GM12878 (cell line): ENCODE measurements around the gene ZNF212. TPM values are rescaled to one million over a fixed set of nuclear protein-coding genes. Genes with fewer than 3 reads are reported as not detected.

Source experiments
- ATAC-seq: fragments of 200-7000 bp; cut with Tn5 transposase; 3 replicates; pipeline ENCODE4 v1.9.1; 2020; ENCODE audit warnings: mild to moderate bottlenecking, moderate library complexity
- Bru-seq: library from RNA; stranded (reverse); fragments of 400-500 nt; gene quantifications from one replicate; lab custom pipeline; 2021; lab: Mats Ljungman, UMichigan
- BruChase-seq, 2 experiments: library from RNA; stranded (reverse); fragments of 400-500 nt; gene quantifications; one replicate each; lab custom pipeline; 2021; lab: Mats Ljungman, UMichigan
- BruUV-seq: library from RNA; stranded (reverse); fragments of 400-500 nt; replicated peaks from 2 replicates; lab custom pipeline; 2021; lab: Mats Ljungman, UMichigan
- CTCF ChIA-PET: fragments of 300-600 bp; sonication (Branson Sonifier 250); formaldehyde crosslinking; extraction: SDS; loops from one replicate; lab custom pipeline; 2021; ENCODE audit warnings: inconsistent platforms; lab: Yijun Ruan, JAX
- POLR2A ChIA-PET: fragments of 350-600 bp; formaldehyde crosslinking; extraction: SDS; loops from one replicate; lab custom pipeline; 2021; ENCODE audit warnings: inconsistent platforms; lab: Charles Lee
- RAD21 ChIA-PET: fragments of 300-600 bp; sonication (Branson Sonifier 250); formaldehyde crosslinking; loops from one replicate; lab custom pipeline; 2023; ENCODE audit warnings: antibody characterized with exemption; ENCODE audit not compliant: unreplicated experiment; lab: Charles Lee
- SMC1A ChIA-PET: fragments of 300-600 bp; sonication (Branson Sonifier 250); formaldehyde crosslinking; loops from one replicate; lab custom pipeline; 2023; ENCODE audit not compliant: unreplicated experiment, uncharacterized antibody; lab: Charles Lee
- DNase-seq: peaks from one replicate; pipeline ENCODE4 v3.0.0-alpha.2; 2011; ENCODE audit warnings: low read depth, low spot score
- FAIRE-seq: peaks from 3 replicates; lab custom pipeline; 2011; peaks lifted over from hg19 to GRCh38; lab: Jason Lieb, UNC
- H2AFZ ChIP-seq: 2 replicates; pipeline ENCODE4 v1.6.0; 2011; ENCODE audit warnings: low read depth, low read length, control low read depth; ENCODE audit not compliant: control insufficient read depth
- H3K27ac ChIP-seq: 2 replicates; pipeline ENCODE4 v1.5.1; 2011; ENCODE audit warnings: control low read depth; ENCODE audit not compliant: control insufficient read depth, insufficient read depth
- H3K27me3 ChIP-seq, 2 experiments: replicated peaks in 1 of 2; 2 replicates each; pipeline versions ENCODE4 v1.6.0 to v1.6.1; 2011; ENCODE audit warnings: low read length in 1 of 2; ENCODE audit not compliant: control insufficient read depth in 2 of 2, insufficient read depth in 2 of 2
- H3K36me3 ChIP-seq, 2 experiments: 2 replicates each; pipeline ENCODE4 v1.5.1; 2011; ENCODE audit warnings: low read length in 1 of 2; ENCODE audit not compliant: control insufficient read depth in 2 of 2, insufficient read depth in 2 of 2
- H3K4me1 ChIP-seq: 2 replicates; pipeline ENCODE4 v1.6.1; 2011; ENCODE audit warnings: mild to moderate bottlenecking, low read length, moderate library complexity, mixed read lengths; ENCODE audit not compliant: control insufficient read depth, insufficient read depth
- H3K4me2 ChIP-seq: 2 replicates; pipeline ENCODE4 v1.6.0; 2011; ENCODE audit warnings: control low read depth; ENCODE audit not compliant: control insufficient read depth, insufficient read depth
- H3K4me3 ChIP-seq: fragments of 200-600 bp; sonication (generic); 2 replicates; pipeline ENCODE4 v1.5.1; 2016
- H3K79me2 ChIP-seq: 2 replicates; pipeline ENCODE4 v1.6.0; 2011; ENCODE audit warnings: low read length; ENCODE audit not compliant: control insufficient read depth, insufficient read depth
- H3K9ac ChIP-seq: 2 replicates; pipeline ENCODE4 v1.8.0; 2011; ENCODE audit warnings: low read length, control low read depth, mixed read lengths; ENCODE audit not compliant: control insufficient read depth, insufficient read depth
- H3K9me3 ChIP-seq: replicated peaks from 3 replicates; pipeline ENCODE4 v1.5.1; 2011; ENCODE audit warnings: mild to moderate bottlenecking, low read length; ENCODE audit not compliant: control insufficient read depth, insufficient read depth
- H4K20me1 ChIP-seq: 2 replicates; pipeline ENCODE4 v1.6.0; 2011; ENCODE audit not compliant: control insufficient read depth, insufficient read depth
- ASH2L ChIP-seq: fragments of 300-600, 200-600 bp; sonication (generic); IDR thresholded peaks from 2 replicates; pipeline ENCODE4 v1.6.1; 2017; ENCODE audit warnings: low read depth, mild to moderate bottlenecking, borderline replicate concordance
- ATF7 ChIP-seq: fragments of 450-650 bp; IDR thresholded peaks from 2 replicates; pipeline ENCODE4 v1.6.1; 2016; ENCODE audit warnings: low read depth, mild to moderate bottlenecking
- CEBPB ChIP-seq, 2 experiments: fragments of 150-350 bp in 1 of 2; IDR thresholded peaks; 2 replicates each; pipeline ENCODE4 v1.6.1; 2012 to 2014; ENCODE audit warnings: low read depth in 2 of 2, low read length in 2 of 2, borderline replicate concordance in 1 of 2, inconsistent platforms in 1 of 2
- CREB1 ChIP-seq: IDR thresholded peaks from 2 replicates; pipeline ENCODE4 v1.6.1; 2012; ENCODE audit warnings: low read depth, mild to moderate bottlenecking, inconsistent platforms
- E2F8 ChIP-seq: fragments of 450-650 bp; IDR thresholded peaks from 2 replicates; pipeline ENCODE4 v1.6.1; 2018; ENCODE audit warnings: mild to moderate bottlenecking, low read depth, moderate library complexity; ENCODE audit not compliant: partially characterized antibody
- FOXK2 ChIP-seq: fragments of 450-650 bp; IDR thresholded peaks from 2 replicates; pipeline ENCODE4 v1.6.1; 2017; ENCODE audit warnings: mild to moderate bottlenecking, moderate library complexity
- HSF1 ChIP-seq: fragments of 150-350 bp; IDR thresholded peaks from 2 replicates; pipeline ENCODE4 v1.6.1; 2014; ENCODE audit warnings: mild to moderate bottlenecking, low read depth, low read length
- LARP7 ChIP-seq: fragments of 450-650 bp; IDR thresholded peaks from 2 replicates; pipeline ENCODE4 v1.6.1; 2017; ENCODE audit warnings: mild to moderate bottlenecking
- MXI1 ChIP-seq: fragments of 150-350 bp; IDR thresholded peaks from 2 replicates; pipeline ENCODE4 v1.6.1; 2011; ENCODE audit warnings: low read depth, mild to moderate bottlenecking, inconsistent platforms, low read length, improper control_type of control experiment
- RBBP5 ChIP-seq: fragments of 200-600 bp; sonication (generic); conservative IDR thresholded peaks from 2 replicates; pipeline ENCODE4 v1.6.1; 2016
- SMAD5 ChIP-seq: IDR thresholded peaks from 2 replicates; pipeline ENCODE4 v1.6.1; 2016; ENCODE audit warnings: antibody characterized with exemption, low read depth
- SUPT20H ChIP-seq: IDR thresholded peaks from 2 replicates; pipeline ENCODE4 v1.6.1; 2011; ENCODE audit warnings: low read depth, mild to moderate bottlenecking, low read length, moderate library complexity, borderline replicate concordance; ENCODE audit not compliant: control insufficient read depth
- TBL1XR1 ChIP-seq: IDR thresholded peaks from 2 replicates; pipeline ENCODE4 v1.6.1; 2012; ENCODE audit warnings: low read depth, low read length, improper control_type of control experiment
- TCF12 ChIP-seq: IDR thresholded peaks from 2 replicates; pipeline ENCODE4 v1.6.1; 2011; ENCODE audit warnings: low read depth, mild to moderate bottlenecking, low read length
- WGBS: methylation state at CpG from one replicate; pipeline ENCODE4 v1.1.6; 2016; ENCODE audit warnings: low lambda C conversion rate; ENCODE audit not compliant: insufficient replicate concordance, insufficient coverage; ENCODE audit errors: missing lambda C conversion rate; 5-methylcytosine and 5-hydroxymethylcytosine counted together
- in situ Hi-C: fragments of 300-500 bp; cut with MboI; formaldehyde crosslinking; loops from 9 replicates; pipeline ENCODE4 v1.14.3; 2018; ENCODE audit warnings: mixed read lengths
- intact Hi-C: fragments of 100-400 bp; cut with micrococcal nuclease; formaldehyde crosslinking; loops from one replicate; pipeline ENCODE4 v1.14.2; 2022; ENCODE audit not compliant: unreplicated experiment
- long read RNA-seq, 2 experiments: library from polyadenylated mRNA; unstranded; transcript quantifications; one replicate each; pipeline ENCODE4 v2.0.0, GENCODE V29; 2019 to 2020
- polyA minus RNA-seq, 3 experiments: library from RNA; depleted of rRNA, polyadenylated mRNA; stranded (reverse); fragments of >200 nt; gene quantifications; 2 replicates each; pipeline ENCODE4 v1.2.3, GENCODE V29; 2011
- polyA plus RNA-seq, 11 experiments: library from polyadenylated mRNA; depleted of rRNA in 4 of 11; unstranded in 6 of 11; stranded (reverse) in 5 of 11; fragments of >200 nt; fragmentation: Nextera tagmentation in 4 of 11; fragmentation: Illumina TruSeq in 1 of 11; extraction: Ambion mirVana in 4 of 11; extraction: Trizol in 1 of 11; gene quantifications; 1 replicate in 1 of 11; 2 replicates in 10 of 11; pipeline versions ENCODE4 v1.2.1 to v1.2.3, GENCODE V29; 2011 to 2016; ENCODE audit warnings: inconsistent platforms in 2 of 11, missing spikeins in 2 of 11, low read depth in 1 of 11
- total RNA-seq, 4 experiments: library from RNA; depleted of rRNA in 3 of 4; stranded (reverse); fragments of >200 nt in 3 of 4; fragmentation: Illumina TruSeq in 1 of 4; extraction: Trizol in 1 of 4; gene quantifications; 2 replicates each; pipeline versions ENCODE4 v1.2.1 to v1.2.3, GENCODE V29; 2013 to 2021

Gene ZNF212
- 16.7 and 19.2 TPM in 2 replicates for total RNA-seq (2013; cell fraction: nucleolus; rRNA removed)
- 4.6 and 5.6 TPM in 2 replicates for total RNA-seq (2014; rRNA removed)
- total RNA-seq (2014; rRNA removed; fragmentation: Illumina TruSeq; extraction: Trizol) = 4.4 TPM in 2 replicates
- total RNA-seq (2021) = 9.4 and 11.6 TPM in 2 replicates
- 4.9 TPM for polyA plus RNA-seq (2011; ENCODE audit: low read depth)
- polyA plus RNA-seq (2011; rRNA removed) = 3.1 and 3.7 TPM in 2 replicates
- polyA plus RNA-seq (2011; cell fraction: cytosol; rRNA removed) = 4.3 and 5.1 TPM in 2 replicates
- 8.6 and 11.1 TPM in 2 replicates for polyA plus RNA-seq (2011; cell fraction: nucleus; rRNA removed)
- 5.6 and 6.9 TPM in 2 replicates for polyA plus RNA-seq (2012)
- polyA plus RNA-seq (2014; fragmentation: Illumina TruSeq; extraction: Trizol) = 3.3 and 5.7 TPM in 2 replicates
- polyA plus RNA-seq (2014; fragmentation: Nextera tagmentation; extraction: Ambion mirVana) = 1 to 10 TPM; 1.2 to 2.1 TPM
- 5.1 and 6.1 TPM in 2 replicates for polyA plus RNA-seq (2014; rRNA removed)
- 1 to 10 TPM; 8.7 to 9.6 TPM for polyA plus RNA-seq (2016; fragmentation: Nextera tagmentation; extraction: Ambion mirVana)
- polyA minus RNA-seq (2011; rRNA and poly(A)+ RNA removed) = 2.0 and 5.6 TPM in 2 replicates
- 1.2 and 2.1 TPM in 2 replicates for polyA minus RNA-seq (2011; cell fraction: cytosol; rRNA and poly(A)+ RNA removed)
- polyA minus RNA-seq (2011; cell fraction: nucleus; rRNA and poly(A)+ RNA removed) = 4.6 and 7.7 TPM in 2 replicates
- percentile 80 among the genes with signal in this experiment for Bru-seq, nascent RNA
- BruChase-seq, experiment 1, labeled RNA remaining after a 6-hour chase = percentile 74 among the genes with signal in this experiment
- BruChase-seq, experiment 2, labeled RNA remaining after a 2-hour chase = percentile 81 among the genes with signal in this experiment
- long read RNA-seq, experiment 1, partial matches to known transcripts = 1 of 2 reads
- long read RNA-seq, experiment 1, other reads (novel, unspliced or antisense) = 1 of 2 reads
- long read RNA-seq, experiment 2, partial matches to known transcripts = 0 of 1 reads
- long read RNA-seq, experiment 2, other reads (novel, unspliced or antisense) = 1 of 1 reads

- SMC1A ChIA-PET = interaction anchor here (0.9 kb wide), 1 partner anchor 44 kb away, joined by 3 read pairs; the partner anchor contains the start of gene ZNF282
- TF ChIP-seq SMAD5 (peak; percentile 57; the same call in 1 of the 2 replicates), HSF1 (no peak), SUPT20H (no peak), E2F8 (no peak), ATF7 (0 out of 2 replicates have a peak, but pooled peaks have one; percentile 19), MXI1 (peak; percentile 65; the same call in 1 of the 2 replicates), RBBP5 (no peak; the same call in 1 of the 2 replicates), CEBPB (IDR thresholded peaks at IDR 0.05; ENCODE audit: borderline replicate concordance in 1 of 2, low read depth in 2 of 2, low read length in 2 of 2) (no peak), CREB1 (0 out of 2 replicates have a peak, but pooled peaks have one; percentile 54), TBL1XR1 (no peak), FOXK2 (peak; percentile 88), TCF12 (peak; percentile 57; the same call in 1 of the 2 replicates), ASH2L (peak; percentile 98), LARP7 (peak; percentile 81)
Measured at GRCh38 chr7:149239345-149240143, at the start of gene ZNF212. TSS of gene ZNF212 (plus strand) at chr7:149239651. CDS start at chr7:149239779, 128 bp downstream.

More at GRCh38 chr7:149239345-149240143, at the start of gene ZNF212:
- H3K27ac ChIP-seq = peak within 1 kb of the TSS; percentile 73
- H3K27me3 ChIP-seq = no peaks in the 10 kb centered on the region
- H3K4me3 ChIP-seq = peak within 1 kb of the TSS; percentile 99
- peak; percentile 56 for DNase-seq
- intact Hi-C loops (loop anchor here (1.0 to 5.0 kb wide), 4 partner anchors 42 to 183 kb away; partner anchors contain the start of genes ZNF282, ZNF398 and ZNF425), in situ Hi-C loops (no loop called here)
- FAIRE-seq = peak; percentile 73
- ChIA-PET CTCF (interaction anchor here (0.9 to 1.7 kb wide), 5 partner anchors 11 to 79 kb away, joined by 3 to 7 read pairs (median 4); partner anchors contain the start of gene ZNF783), RAD21 (interaction anchor here (0.9 kb wide), 1 partner anchor 44 kb away, joined by 3 read pairs; the partner anchor contains the start of gene ZNF282), POLR2A (interaction anchor here (1.3 kb wide), 1 partner anchor 44 kb away, joined by 3 read pairs; the partner anchor contains the start of gene ZNF282)
- peaks cover 10% of the 10 kb centered on the region for H3K4me1 ChIP-seq
- H2AFZ ChIP-seq = peak within 1 kb of the TSS; percentile 87
- no TSS peak for BruUV-seq
- no peaks in the 10 kb centered on the region for H3K36me3 ChIP-seq
- peak; percentile 99 for ATAC-seq
- H4K20me1 ChIP-seq = no peaks in the 10 kb centered on the region
- under 1% methylated on average over 64 of the region's 64 CpGs for WGBS
- H3K9ac ChIP-seq = peak within 1 kb of the TSS; percentile 89
- H3K4me2 ChIP-seq = peak within 1 kb of the TSS; percentile 88
- H3K9me3 ChIP-seq = peaks cover 2% of the 10 kb centered on the region; the same call in 2 of the 3 replicates
- peaks cover 20% of the 10 kb centered on the region for H3K79me2 ChIP-seq
